Fibroblast of upper back skin (primary cell): Measurements from ENCODE around the gene MYDGF.
A peak's percentile ranks its signal among the peaks of the same experiment; 100 is the strongest.
"Not testable (repeated sequence)": the region's sequence is repeated elsewhere in the genome, so short reads cannot be mapped to it uniquely, and the experiment has no call there.

Source experiments
- DNase-seq: peaks from one replicate; pipeline ENCODE4 v3.0.0-alpha.2; 2013

MYDGF gene

GRCh38 chr19:4669723-4670480, at the start of gene MYDGF:
Gene MYDGF, minus strand, starts transcription at chr19:4670342. Its CDS starts 8 bp downstream, at chr19:4670334.
- peak; percentile 90 for DNase-seq

GRCh38 chr19:4719499-4719866, 49.3 kb upstream of the MYDGF start:
- no peak for DNase-seq

- DNase-seq = no peak
Measured at GRCh38 chr19:4717966-4718701, 48.0 kb upstream of the MYDGF start.

- DNase-seq = peak; percentile 37
Measured at GRCh38 chr19:4717191-4717965, 47.2 kb upstream of the MYDGF start.

GRCh38 chr19:4715529-4716221, 45.5 kb upstream of the MYDGF start:
- DNase-seq = no peak

GRCh38 chr19:4715178-4715528, 45.0 kb upstream of the MYDGF start:
- not testable (repeated sequence) for DNase-seq

GRCh38 chr19:4714016-4714415, 43.9 kb upstream of the MYDGF start:
- DNase-seq = no peak

GRCh38 chr19:4713384-4713951, 43.3 kb upstream of the MYDGF start:
- peak; percentile 84 for DNase-seq

- no peak for DNase-seq
Measured at GRCh38 chr19:4712771-4713170, 42.6 kb upstream of the MYDGF start.

GRCh38 chr19:4711211-4711610, 41.1 kb upstream of the MYDGF start:
- no peak for DNase-seq

GRCh38 chr19:4710281-4710600, 40.1 kb upstream of the MYDGF start:
- DNase-seq = no peak

GRCh38 chr19:4709440-4710280, 39.5 kb upstream of the MYDGF start:
- no peak for DNase-seq

- no peak for DNase-seq
Measured at GRCh38 chr19:4707956-4708650, 38.0 kb upstream of the MYDGF start.

GRCh38 chr19:4707322-4707721, 37.2 kb upstream of the MYDGF start:
- DNase-seq = no peak

GRCh38 chr19:4705413-4706131, 35.4 kb upstream of the MYDGF start:
- DNase-seq = no peak

- no peak for DNase-seq
Measured at GRCh38 chr19:4704317-4704673, 34.2 kb upstream of the MYDGF start.

GRCh38 chr19:4703671-4704316, 33.7 kb upstream of the MYDGF start:
- no peak for DNase-seq

GRCh38 chr19:4702764-4703163, 32.6 kb upstream of the MYDGF start:
- no peak for DNase-seq

- no peak for DNase-seq
Measured at GRCh38 chr19:4701557-4701956, 31.4 kb upstream of the MYDGF start.

GRCh38 chr19:4700693-4700970, 30.5 kb upstream of the MYDGF start:
- DNase-seq = no peak
